GM12878 (cell line): Measurements from ENCODE around the gene PPP6R2. TPM values are rescaled to one million over a fixed set of nuclear protein-coding genes. Genes with fewer than 3 reads are reported as not detected.
A peak's percentile ranks its signal among the peaks of the same experiment; 100 is the strongest.

ENCODE experiments used
- ATAC-seq: fragments of 200-7000 bp; cut with Tn5 transposase; 3 replicates; pipeline ENCODE4 v1.9.1; 2020; ENCODE audit warnings: mild to moderate bottlenecking, moderate library complexity
- BruUV-seq: library from RNA; stranded (reverse); fragments of 400-500 nt; replicated peaks from 2 replicates; lab custom pipeline; 2021; lab: Mats Ljungman, UMichigan
- CTCF ChIA-PET: fragments of 300-600 bp; sonication (Branson Sonifier 250); formaldehyde crosslinking; extraction: SDS; loops from one replicate; lab custom pipeline; 2021; ENCODE audit warnings: inconsistent platforms; lab: Yijun Ruan, JAX
- POLR2A ChIA-PET: fragments of 350-600 bp; formaldehyde crosslinking; extraction: SDS; loops from one replicate; lab custom pipeline; 2021; ENCODE audit warnings: inconsistent platforms; lab: Charles Lee
- RAD21 ChIA-PET: fragments of 300-600 bp; sonication (Branson Sonifier 250); formaldehyde crosslinking; loops from one replicate; lab custom pipeline; 2023; ENCODE audit warnings: antibody characterized with exemption; ENCODE audit not compliant: unreplicated experiment; lab: Charles Lee
- SMC1A ChIA-PET: fragments of 300-600 bp; sonication (Branson Sonifier 250); formaldehyde crosslinking; loops from one replicate; lab custom pipeline; 2023; ENCODE audit not compliant: unreplicated experiment, uncharacterized antibody; lab: Charles Lee
- DNase-seq: peaks from one replicate; pipeline ENCODE4 v3.0.0-alpha.2; 2011; ENCODE audit warnings: low read depth, low spot score
- FAIRE-seq: peaks from 3 replicates; lab custom pipeline; 2011; peaks lifted over from hg19 to GRCh38; lab: Jason Lieb, UNC
- H2AFZ ChIP-seq: 2 replicates; pipeline ENCODE4 v1.6.0; 2011; ENCODE audit warnings: low read depth, low read length, control low read depth; ENCODE audit not compliant: control insufficient read depth
- H3K27ac ChIP-seq: 2 replicates; pipeline ENCODE4 v1.5.1; 2011; ENCODE audit warnings: control low read depth; ENCODE audit not compliant: control insufficient read depth, insufficient read depth
- H3K27me3 ChIP-seq, 2 experiments: replicated peaks in 1 of 2; 2 replicates each; pipeline versions ENCODE4 v1.6.0 to v1.6.1; 2011; ENCODE audit warnings: low read length in 1 of 2; ENCODE audit not compliant: control insufficient read depth in 2 of 2, insufficient read depth in 2 of 2
- H3K36me3 ChIP-seq, 2 experiments: 2 replicates each; pipeline ENCODE4 v1.5.1; 2011; ENCODE audit warnings: low read length in 1 of 2; ENCODE audit not compliant: control insufficient read depth in 2 of 2, insufficient read depth in 2 of 2
- H3K4me1 ChIP-seq: 2 replicates; pipeline ENCODE4 v1.6.1; 2011; ENCODE audit warnings: mild to moderate bottlenecking, low read length, moderate library complexity, mixed read lengths; ENCODE audit not compliant: control insufficient read depth, insufficient read depth
- H3K4me2 ChIP-seq: 2 replicates; pipeline ENCODE4 v1.6.0; 2011; ENCODE audit warnings: control low read depth; ENCODE audit not compliant: control insufficient read depth, insufficient read depth
- H3K4me3 ChIP-seq: fragments of 200-600 bp; sonication (generic); 2 replicates; pipeline ENCODE4 v1.5.1; 2016
- H3K79me2 ChIP-seq: 2 replicates; pipeline ENCODE4 v1.6.0; 2011; ENCODE audit warnings: low read length; ENCODE audit not compliant: control insufficient read depth, insufficient read depth
- H3K9ac ChIP-seq: 2 replicates; pipeline ENCODE4 v1.8.0; 2011; ENCODE audit warnings: low read length, control low read depth, mixed read lengths; ENCODE audit not compliant: control insufficient read depth, insufficient read depth
- H3K9me3 ChIP-seq: replicated peaks from 3 replicates; pipeline ENCODE4 v1.5.1; 2011; ENCODE audit warnings: mild to moderate bottlenecking, low read length; ENCODE audit not compliant: control insufficient read depth, insufficient read depth
- H4K20me1 ChIP-seq: 2 replicates; pipeline ENCODE4 v1.6.0; 2011; ENCODE audit not compliant: control insufficient read depth, insufficient read depth
- ASH2L ChIP-seq: fragments of 300-600, 200-600 bp; sonication (generic); IDR thresholded peaks from 2 replicates; pipeline ENCODE4 v1.6.1; 2017; ENCODE audit warnings: low read depth, mild to moderate bottlenecking, borderline replicate concordance
- BHLHE40 ChIP-seq, 2 experiments: fragments of 450-650 bp in 1 of 2; IDR thresholded peaks; 2 replicates each; pipeline ENCODE4 v1.6.1; 2011 to 2017; ENCODE audit warnings: low read depth in 2 of 2, borderline replicate concordance in 1 of 2, improper control_type of control experiment in 1 of 2, low read length in 1 of 2, mild to moderate bottlenecking in 1 of 2
- DPF2 ChIP-seq: fragments of 450-650 bp; IDR thresholded peaks from 2 replicates; pipeline ENCODE4 v1.6.1; 2017; ENCODE audit warnings: mild to moderate bottlenecking
- RFX5 ChIP-seq: IDR thresholded peaks from 2 replicates; pipeline ENCODE4 v1.6.1; 2011; ENCODE audit warnings: low read depth, low read length, improper control_type of control experiment
- WGBS: methylation state at CpG from one replicate; pipeline ENCODE4 v1.1.6; 2016; ENCODE audit warnings: low lambda C conversion rate; ENCODE audit not compliant: insufficient replicate concordance, insufficient coverage; ENCODE audit errors: missing lambda C conversion rate; 5-methylcytosine and 5-hydroxymethylcytosine counted together
- in situ Hi-C: fragments of 300-500 bp; cut with MboI; formaldehyde crosslinking; loops from 9 replicates; pipeline ENCODE4 v1.14.3; 2018; ENCODE audit warnings: mixed read lengths
- intact Hi-C: fragments of 100-400 bp; cut with micrococcal nuclease; formaldehyde crosslinking; loops from one replicate; pipeline ENCODE4 v1.14.2; 2022; ENCODE audit not compliant: unreplicated experiment
- polyA plus RNA-seq, 11 experiments: library from polyadenylated mRNA; depleted of rRNA in 4 of 11; unstranded in 6 of 11; stranded (reverse) in 5 of 11; fragments of >200 nt; fragmentation: Nextera tagmentation in 4 of 11; fragmentation: Illumina TruSeq in 1 of 11; extraction: Ambion mirVana in 4 of 11; extraction: Trizol in 1 of 11; gene quantifications; 1 replicate in 1 of 11; 2 replicates in 10 of 11; pipeline versions ENCODE4 v1.2.1 to v1.2.3, GENCODE V29; 2011 to 2016; ENCODE audit warnings: inconsistent platforms in 2 of 11, missing spikeins in 2 of 11, low read depth in 1 of 11
- total RNA-seq, 4 experiments: library from RNA; depleted of rRNA in 3 of 4; stranded (reverse); fragments of >200 nt in 3 of 4; fragmentation: Illumina TruSeq in 1 of 4; extraction: Trizol in 1 of 4; gene quantifications; 2 replicates each; pipeline versions ENCODE4 v1.2.1 to v1.2.3, GENCODE V29; 2013 to 2021

PPP6R2 gene
- total and polyA plus RNA-seq, 10 of the 15 experiments (the other 5 are each of a cell fraction or from before 2014, with no cell fraction given), result 0.29 to 52.6 (median 25.4) TPM

GRCh38 chr22:50483556-50483955 lies 140.4 kb downstream of the PPP6R2 start (continued):
- TF ChIP-seq ASH2L, result no peak
- no peak for TF ChIP-seq RFX5
- TF ChIP-seq, all 136 proteins: peak for 0

- RAD21 ChIA-PET, result interaction anchor here (1.4 to 1.7 kb wide), 2 partner anchors 14 kb away, joined by 5 read pairs; no protein-coding TSS in a partner anchor
Measured at GRCh38 chr22:50483977-50484853, 141.1 kb downstream of the PPP6R2 start.

More at GRCh38 chr22:50483977-50484853, 141.1 kb downstream of the PPP6R2 start:
- ChIA-PET CTCF (interaction anchor here (0.6 to 4.1 kb wide), 5 partner anchors 14 to 196 kb away, joined by 3 to 29 read pairs (median 4); partner anchors contain the start of gene SCO2), POLR2A (no interaction called here), SMC1A (no interaction called here)
- FAIRE-seq (no peak), DNase-seq (no peak), ATAC-seq (peak; percentile 39)
- Histone ChIP-seq H3K9me3 (no peaks in the 10 kb centered on the region), H3K4me1 (no peaks in the 10 kb centered on the region), H3K27ac (no peak overlapping the region), H3K4me3 (no peak overlapping the region), H3K36me3 (no peaks in the 10 kb centered on the region), H4K20me1 (no peaks in the 10 kb centered on the region), H3K79me2 (no peaks in the 10 kb centered on the region), H2AFZ (no peak overlapping the region), H3K4me2 (no peak overlapping the region), H3K9ac (no peak overlapping the region), H3K27me3 (peaks cover 0 to 3% of the 10 kb centered on the region in 2 experiments; a peak in 2 of 4 replicates)
- peak in 1 of 2 experiments; percentile 78; a peak in 3 of 4 replicates for TF ChIP-seq BHLHE40 (IDR thresholded peaks at IDR 0.05; ENCODE audit: borderline replicate concordance in 1 of 2, low read depth in 2 of 2, low read length in 1 of 2)
- TF ChIP-seq DPF2, result no peak
- intact Hi-C loops (no loop called here), in situ Hi-C loops (no loop called here)
- 52% methylated on average over 26 of the region's 31 CpGs for WGBS
- BruUV-seq, result no TSS peak
